Right lobe of liver (tissue), 6 donors: ENCODE measurements around the gene CHPF. TPM values are rescaled to one million over a fixed set of nuclear protein-coding genes. Genes with fewer than 3 reads are reported as not detected.

Source experiments
- ATAC-seq, 4 donors: fragments of 200-7000 bp; cut with Tn5 transposase; one replicate each; pipeline ENCODE4 v1.9.1; 2020; ENCODE audit warnings: mild to moderate bottlenecking in 4 of 4, moderate library complexity in 4 of 4
- DNase-seq, 3 donors: peaks; one replicate each; pipeline ENCODE4 v3.0.0-alpha.2; 2020
- H3K27ac ChIP-seq, 3 donors: fragments of 200-600 bp; one replicate each; pipeline ENCODE4 v1.8.0; 2022
- H3K27me3 ChIP-seq, 2 donors: fragments of 200-600 bp; one replicate each; pipeline ENCODE4 v1.8.0; 2022
- H3K36me3 ChIP-seq, 4 donors: fragments of 200-600 bp; sonication (generic) in 1 of 4; one replicate each; pipeline versions ENCODE4 v1.5.1 to v1.8.0; 2017 to 2022; ENCODE audit warnings: control low read depth in 1 of 4
- H3K4me1 ChIP-seq, 4 donors: fragments of 200-600 bp; sonication (generic) in 1 of 4; one replicate each; pipeline versions ENCODE4 v1.5.1 to v1.8.0; 2017 to 2022; ENCODE audit warnings: control low read depth in 1 of 4
- H3K4me3 ChIP-seq, 3 donors: fragments of 200-600 bp; one replicate each; pipeline ENCODE4 v1.8.0; 2022
- H3K9me3 ChIP-seq, 4 donors: fragments of 200-600 bp; sonication (generic) in 1 of 4; one replicate each; pipeline versions ENCODE4 v1.5.1 to v1.8.0; 2017 to 2022; ENCODE audit warnings: control low read depth in 1 of 4
- POLR2A ChIP-seq: fragments of 450-650 bp; IDR thresholded peaks from one replicate; pipeline ENCODE4 v1.6.1; 2017; ENCODE audit warnings: antibody characterized with exemption, mild to moderate bottlenecking
- WGBS: methylation state at CpG from one replicate; pipeline ENCODE4 v1.1.6; 2018; ENCODE audit warnings: low coverage, low lambda C conversion rate; ENCODE audit not compliant: insufficient coverage; ENCODE audit errors: missing lambda C conversion rate; 5-methylcytosine and 5-hydroxymethylcytosine counted together
- intact Hi-C, 2 donors: fragments of 100-400 bp; cut with DNase I; formaldehyde crosslinking; loops; one replicate each; pipeline versions ENCODE4 v1.11.2 to v1.14.1; 2022
- total RNA-seq, 6 experiments: library from RNA; depleted of rRNA in 2 of 6; stranded (reverse); fragments of >200 nt in 2 of 6; fragmentation: NEBNext Ultra II Directional in 3 of 6; extraction: Animal tissue kit (Norgen Biotek cat#: 25700) in 3 of 6; gene quantifications; one replicate each; pipeline versions ENCODE4 v1.1.0 to v1.2.4, GENCODE V29; 2016 to 2023
- TF ChIP-seq, protein P1 (sequence below), 4 donors: fragments of 200-600 bp in 3 of 4; fragments of 450-650 bp in 1 of 4; IDR thresholded peaks; one replicate each; pipeline versions ENCODE4 v1.5.1 to v1.8.0; 2016 to 2022; ENCODE audit warnings: antibody characterized with exemption in 4 of 4, mild to moderate bottlenecking in 2 of 4
- donor health status: DM: no; HTN: yes; CAD: no.
- donor health status: DM: no; HTN: no; CAD: no.
- donor health status: DM: no; HTN: no; CAD: no.
- donor health status: DM: no; HTN: yes; CAD: no.
- donor health status: DM: no; HTN: yes; CAD: no.

Gene CHPF
- total RNA-seq, 6 experiments from 2014 or later, result 33.2 to 183 (median 39.6) TPM

DNA sequence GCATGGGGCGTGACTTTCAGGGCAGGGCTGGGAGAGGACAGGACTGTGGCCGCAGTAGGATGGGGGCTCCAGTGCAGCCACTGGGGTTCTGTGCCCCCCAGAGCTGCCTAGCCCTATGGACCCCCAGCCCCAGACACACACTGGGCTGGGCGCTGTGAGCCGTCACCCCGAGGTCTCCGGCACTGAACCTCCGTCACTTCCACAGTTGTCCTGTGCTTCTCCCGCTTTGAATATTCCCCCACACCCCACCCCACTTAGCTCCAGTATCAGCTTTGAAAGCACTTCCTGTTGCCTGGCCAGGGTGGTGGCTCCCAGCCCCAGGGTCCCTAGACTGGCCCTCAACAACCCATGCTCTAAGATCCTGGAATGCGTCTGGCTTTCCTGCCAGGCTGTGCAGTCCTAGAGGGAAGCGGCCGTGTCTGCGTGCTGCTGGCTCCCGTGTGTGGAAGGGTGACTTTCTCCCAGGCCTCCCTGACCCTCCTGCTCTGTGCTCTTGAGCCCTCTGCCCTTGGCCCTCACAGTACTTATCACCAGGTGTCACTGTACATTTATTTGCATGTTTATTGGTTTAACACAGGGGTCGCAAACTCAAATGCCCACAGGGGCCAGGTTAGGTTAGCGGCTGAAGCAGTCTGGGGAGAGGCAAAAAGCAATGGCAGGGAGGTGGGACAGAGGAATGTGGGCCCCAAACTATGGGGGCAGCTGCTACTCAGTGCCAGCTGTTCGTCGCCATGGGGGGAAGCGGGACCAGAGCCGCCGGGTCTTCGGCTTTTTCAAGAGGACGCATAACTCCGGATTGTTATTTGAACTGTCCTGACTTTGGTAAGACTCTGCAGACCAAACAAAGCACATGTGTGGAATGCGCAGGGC is 17.8 kb upstream of the CHPF start:
- H3K27me3 ChIP-seq, result no peaks in the 10 kb centered on the region
- intact Hi-C loops, result no loop called here
- no peaks in the 10 kb centered on the region for H3K36me3 ChIP-seq
- ATAC-seq, result no peak
- TF ChIP-seq, protein P1, sequence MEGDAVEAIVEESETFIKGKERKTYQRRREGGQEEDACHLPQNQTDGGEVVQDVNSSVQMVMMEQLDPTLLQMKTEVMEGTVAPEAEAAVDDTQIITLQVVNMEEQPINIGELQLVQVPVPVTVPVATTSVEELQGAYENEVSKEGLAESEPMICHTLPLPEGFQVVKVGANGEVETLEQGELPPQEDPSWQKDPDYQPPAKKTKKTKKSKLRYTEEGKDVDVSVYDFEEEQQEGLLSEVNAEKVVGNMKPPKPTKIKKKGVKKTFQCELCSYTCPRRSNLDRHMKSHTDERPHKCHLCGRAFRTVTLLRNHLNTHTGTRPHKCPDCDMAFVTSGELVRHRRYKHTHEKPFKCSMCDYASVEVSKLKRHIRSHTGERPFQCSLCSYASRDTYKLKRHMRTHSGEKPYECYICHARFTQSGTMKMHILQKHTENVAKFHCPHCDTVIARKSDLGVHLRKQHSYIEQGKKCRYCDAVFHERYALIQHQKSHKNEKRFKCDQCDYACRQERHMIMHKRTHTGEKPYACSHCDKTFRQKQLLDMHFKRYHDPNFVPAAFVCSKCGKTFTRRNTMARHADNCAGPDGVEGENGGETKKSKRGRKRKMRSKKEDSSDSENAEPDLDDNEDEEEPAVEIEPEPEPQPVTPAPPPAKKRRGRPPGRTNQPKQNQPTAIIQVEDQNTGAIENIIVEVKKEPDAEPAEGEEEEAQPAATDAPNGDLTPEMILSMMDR (IDR thresholded peaks at IDR 0.05), result no peak
- TF ChIP-seq POLR2A, result no peak
- H3K4me3 ChIP-seq, result no peak overlapping the region
- 62% methylated on average over 8 of the region's 24 CpGs for WGBS
- H3K4me1 ChIP-seq, result no peaks in the 10 kb centered on the region
- no peak for DNase-seq
- H3K27ac ChIP-seq, result no peak overlapping the region
- no peaks in the 10 kb centered on the region for H3K9me3 ChIP-seq

GRCh38 chr2:219560893-219561178 is 17.2 kb upstream of the CHPF start:
- no peak for TF ChIP-seq POLR2A
- TF ChIP-seq, protein P1 (IDR thresholded peaks at IDR 0.05), result no peak
- Histone ChIP-seq H3K27me3 (no peaks in the 10 kb centered on the region), H3K27ac (no peak overlapping the region), H3K9me3 (no peaks in the 10 kb centered on the region), H3K36me3 (no peaks in the 10 kb centered on the region), H3K4me3 (no peak overlapping the region), H3K4me1 (no peaks in the 10 kb centered on the region)
- ATAC-seq (peak in 1 of 4 donors; percentile 21), DNase-seq (no peak)
- intact Hi-C loops, result no loop called here
- 80% methylated on average over 1 of the region's 3 CpGs for WGBS

GRCh38 chr2:219560037-219560892 is 16.7 kb upstream of the CHPF start:
- TF ChIP-seq, protein P1 (IDR thresholded peaks at IDR 0.05), result peak; percentile 24 to 64 (median 60)
- TF ChIP-seq POLR2A, result no peak
- Histone ChIP-seq H3K4me1 (no peaks in the 10 kb centered on the region), H3K27ac (no peak overlapping the region), H3K27me3 (no peaks in the 10 kb centered on the region), H3K36me3 (no peaks in the 10 kb centered on the region), H3K9me3 (no peaks in the 10 kb centered on the region), H3K4me3 (no peak overlapping the region)
- peak in 3 of 4 donors; percentile 35 to 57 (median 39) for ATAC-seq
- DNase-seq, result peak in 1 of 3 donors; percentile 15
- intact Hi-C loops, result no loop called here
- 19% methylated on average over 3 of the region's 8 CpGs for WGBS

- no peak for ATAC-seq
- no peak for DNase-seq
- TF ChIP-seq POLR2A, result no peak
- TF ChIP-seq, protein P1 (IDR thresholded peaks at IDR 0.05), result no peak
- Histone ChIP-seq H3K27ac (no peak overlapping the region), H3K4me3 (no peak overlapping the region), H3K27me3 (no peaks in the 10 kb centered on the region), H3K4me1 (no peaks in the 10 kb centered on the region), H3K36me3 (no peaks in the 10 kb centered on the region), H3K9me3 (no peaks in the 10 kb centered on the region)
- 75% methylated on average over 8 of the region's 20 CpGs for WGBS
- intact Hi-C loops, result no loop called here
Measured at GRCh38 chr2:219559156-219559915, 15.7 kb upstream of the CHPF start.
